ENCODE data around the gene GUCA1C. TPM values are rescaled to one million over a fixed set of nuclear protein-coding genes. Genes with fewer than 3 reads are reported as not detected.

The GUCA1C gene
- total RNA-seq = not detected

- DNase-seq (ENCODE audit: low read depth in 2 of 3, low spot score in 2 of 3) = no peak
Observed at GRCh38 chr3:108953700-108954099, at the start of gene GUCA1C. TSS of gene GUCA1C (minus strand) at chr3:108953879. CDS start at chr3:108953762, 117 bp downstream.

GRCh38 chr3:108998436-108998835 is 44.8 kb upstream of the GUCA1C start:
- DNase-seq (ENCODE audit: low read depth in 2 of 3, low spot score in 2 of 3) = no peak

GRCh38 chr3:108985844-108986243 is 32.2 kb upstream of the GUCA1C start:
- DNase-seq (ENCODE audit: low read depth in 2 of 3, low spot score in 2 of 3) = no peak

GRCh38 chr3:108983051-108983450 is 29.4 kb upstream of the GUCA1C start:
- no peak for DNase-seq (ENCODE audit: low read depth in 2 of 3, low spot score in 2 of 3)

- DNase-seq (ENCODE audit: low read depth in 2 of 3, low spot score in 2 of 3) = no peak
Observed at GRCh38 chr3:108976058-108976457, 22.4 kb upstream of the GUCA1C start.

GRCh38 chr3:108973019-108973418 is 19.3 kb upstream of the GUCA1C start:
- DNase-seq (ENCODE audit: low read depth in 2 of 3, low spot score in 2 of 3) = no peak

GRCh38 chr3:108972482-108972881 is 18.8 kb upstream of the GUCA1C start:
- DNase-seq (ENCODE audit: low read depth in 2 of 3, low spot score in 2 of 3) = no peak

- DNase-seq (ENCODE audit: low read depth in 2 of 3, low spot score in 2 of 3) = no peak
Observed at GRCh38 chr3:108970561-108970960, 16.9 kb upstream of the GUCA1C start.

GRCh38 chr3:108966773-108967172 is 13.1 kb upstream of the GUCA1C start:
- DNase-seq (ENCODE audit: low read depth in 2 of 3, low spot score in 2 of 3) = no peak

- DNase-seq (ENCODE audit: low read depth in 2 of 3, low spot score in 2 of 3) = no peak
Observed at GRCh38 chr3:108959017-108959416, 5.3 kb upstream of the GUCA1C start.

- DNase-seq (ENCODE audit: low read depth in 2 of 3, low spot score in 2 of 3) = no peak
Observed at GRCh38 chr3:108953210-108953609, 469 bp downstream of the GUCA1C start.

- DNase-seq (ENCODE audit: low read depth in 2 of 3, low spot score in 2 of 3) = no peak
Observed at GRCh38 chr3:108951820-108952501, 1.7 kb downstream of the GUCA1C start.

GRCh38 chr3:108947855-108948254 is 5.8 kb downstream of the GUCA1C start:
- DNase-seq (ENCODE audit: low read depth in 2 of 3, low spot score in 2 of 3) = no peak

GRCh38 chr3:108946292-108947285 is 7.1 kb downstream of the GUCA1C start:
- no peak for DNase-seq (ENCODE audit: low read depth in 2 of 3, low spot score in 2 of 3)

GRCh38 chr3:108940568-108941263 is 13.0 kb downstream of the GUCA1C start:
- no peak for DNase-seq (ENCODE audit: low read depth in 2 of 3, low spot score in 2 of 3)

GRCh38 chr3:108940166-108940565 is 13.5 kb downstream of the GUCA1C start:
- DNase-seq (ENCODE audit: low read depth in 2 of 3, low spot score in 2 of 3) = no peak

- DNase-seq (ENCODE audit: low read depth in 2 of 3, low spot score in 2 of 3) = no peak
Observed at GRCh38 chr3:108936924-108937689, 16.6 kb downstream of the GUCA1C start.

GRCh38 chr3:108931035-108931434 is 22.6 kb downstream of the GUCA1C start:
- DNase-seq (ENCODE audit: low read depth in 2 of 3, low spot score in 2 of 3) = no peak

- DNase-seq (ENCODE audit: low read depth in 2 of 3, low spot score in 2 of 3) = no peak
Observed at GRCh38 chr3:108918866-108919265, 34.8 kb downstream of the GUCA1C start.

Measured in hematopoietic multipotent progenitor cell (in vitro differentiated cells).